ENCODE measurements around the gene AATF.

The AATF gene

DNA sequence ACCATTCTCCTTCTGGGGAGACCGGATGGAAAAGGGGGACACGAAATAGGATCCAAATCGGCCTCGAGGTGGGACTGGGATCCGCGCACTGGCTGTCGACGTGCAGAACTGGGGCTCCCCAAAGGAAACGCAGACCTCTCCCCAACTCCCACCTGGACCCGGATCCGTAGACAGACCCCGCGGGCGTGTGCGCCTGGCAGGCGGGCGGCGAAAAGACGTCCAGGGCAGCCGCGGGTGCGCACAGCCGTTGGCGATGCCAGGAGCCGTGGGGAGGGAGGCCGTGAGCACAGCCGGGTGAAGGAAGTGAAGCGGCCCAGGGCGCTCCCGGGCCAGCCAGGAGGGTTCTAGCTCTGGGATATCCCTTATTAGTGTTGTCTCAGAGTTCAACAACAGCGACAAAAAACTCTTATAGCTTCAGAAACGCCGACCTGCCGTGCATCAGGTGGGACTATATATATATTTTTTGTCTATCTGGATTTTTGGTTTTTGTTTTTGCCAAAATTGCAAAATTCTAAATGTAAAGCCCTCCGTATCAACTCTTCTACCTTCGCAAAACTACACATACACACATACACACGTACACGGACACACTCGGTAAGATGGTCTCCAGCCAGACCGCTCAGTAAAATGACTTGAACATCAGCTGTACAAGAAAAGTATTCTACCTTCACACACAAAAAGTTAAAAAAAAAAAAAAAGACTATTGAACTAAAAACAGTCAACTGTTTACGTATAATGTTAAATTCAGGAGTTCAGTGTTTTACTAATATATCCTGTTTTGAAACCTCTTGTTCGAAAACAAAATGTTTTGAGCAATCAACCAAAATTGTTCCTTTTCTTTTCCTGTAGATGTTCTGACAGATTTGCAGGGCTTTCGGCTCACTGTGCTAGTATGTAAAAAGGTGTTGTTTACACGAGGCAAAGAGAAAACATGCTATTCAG is 5.2 kb upstream of the AATF start:
- peak; percentile 38 for DNase-seq (ENCODE audit: low spot score)
- TF ChIP-seq, protein P1, sequence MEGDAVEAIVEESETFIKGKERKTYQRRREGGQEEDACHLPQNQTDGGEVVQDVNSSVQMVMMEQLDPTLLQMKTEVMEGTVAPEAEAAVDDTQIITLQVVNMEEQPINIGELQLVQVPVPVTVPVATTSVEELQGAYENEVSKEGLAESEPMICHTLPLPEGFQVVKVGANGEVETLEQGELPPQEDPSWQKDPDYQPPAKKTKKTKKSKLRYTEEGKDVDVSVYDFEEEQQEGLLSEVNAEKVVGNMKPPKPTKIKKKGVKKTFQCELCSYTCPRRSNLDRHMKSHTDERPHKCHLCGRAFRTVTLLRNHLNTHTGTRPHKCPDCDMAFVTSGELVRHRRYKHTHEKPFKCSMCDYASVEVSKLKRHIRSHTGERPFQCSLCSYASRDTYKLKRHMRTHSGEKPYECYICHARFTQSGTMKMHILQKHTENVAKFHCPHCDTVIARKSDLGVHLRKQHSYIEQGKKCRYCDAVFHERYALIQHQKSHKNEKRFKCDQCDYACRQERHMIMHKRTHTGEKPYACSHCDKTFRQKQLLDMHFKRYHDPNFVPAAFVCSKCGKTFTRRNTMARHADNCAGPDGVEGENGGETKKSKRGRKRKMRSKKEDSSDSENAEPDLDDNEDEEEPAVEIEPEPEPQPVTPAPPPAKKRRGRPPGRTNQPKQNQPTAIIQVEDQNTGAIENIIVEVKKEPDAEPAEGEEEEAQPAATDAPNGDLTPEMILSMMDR (IDR thresholded peaks at IDR 0.05; ENCODE audit: extremely low read depth, missing control alignments) = no peak

DNA sequence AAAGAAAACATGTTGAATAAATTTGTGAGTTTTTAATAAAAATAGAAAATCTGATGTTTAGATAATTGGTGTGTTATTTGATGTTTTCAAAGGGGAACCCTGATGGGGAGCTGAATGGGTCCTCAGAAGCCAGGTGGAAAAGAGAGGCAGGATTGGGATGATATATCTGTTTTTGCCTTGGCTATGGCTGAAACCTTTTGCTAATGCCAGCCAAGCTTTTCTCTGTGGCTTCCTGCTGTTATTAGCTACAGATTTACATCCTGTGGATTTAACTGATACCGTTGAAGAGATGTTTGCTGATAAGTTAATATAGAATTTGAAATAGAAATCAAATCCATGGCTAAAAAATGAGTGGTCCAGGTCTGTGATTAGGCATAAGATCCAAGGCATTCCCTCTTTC is 4.2 kb upstream of the AATF start:
- DNase-seq (ENCODE audit: low spot score) = peak; percentile 5
- TF ChIP-seq, protein P1 (IDR thresholded peaks at IDR 0.05; ENCODE audit: extremely low read depth, missing control alignments) = no peak

DNA sequence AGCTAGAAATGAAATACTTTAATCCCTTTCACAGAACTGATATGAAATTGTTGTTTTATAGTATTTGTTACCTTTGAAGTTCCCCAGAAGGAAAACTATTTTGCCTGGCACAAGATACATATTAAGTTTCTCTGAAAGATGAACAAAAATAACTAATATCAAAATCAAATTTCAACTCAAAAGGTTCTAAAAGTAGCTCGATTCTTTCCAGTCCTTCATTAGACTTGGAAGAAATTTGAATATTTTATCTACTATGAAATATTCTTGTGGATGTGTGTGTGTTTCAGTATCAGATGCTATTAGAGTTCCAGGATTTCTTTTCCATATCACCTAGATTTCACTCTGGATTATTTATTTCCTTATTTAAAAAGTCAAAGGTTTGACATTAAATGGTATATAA is 3.6 kb upstream of the AATF start:
- TF ChIP-seq, protein P1 (IDR thresholded peaks at IDR 0.05; ENCODE audit: extremely low read depth, missing control alignments) = no peak
- DNase-seq (ENCODE audit: low spot score) = no peak

- peak; percentile 9 for DNase-seq (ENCODE audit: low spot score)
- TF ChIP-seq, protein P1 (IDR thresholded peaks at IDR 0.05; ENCODE audit: extremely low read depth, missing control alignments) = no peak
Observed at GRCh38 chr17:36945959-36946725, 2.6 kb upstream of the AATF start.

GRCh38 chr17:36946726-36947091 is 2.0 kb upstream of the AATF start:
- TF ChIP-seq, protein P1 (IDR thresholded peaks at IDR 0.05; ENCODE audit: extremely low read depth, missing control alignments) = no peak
- DNase-seq (ENCODE audit: low spot score) = no peak

DNA sequence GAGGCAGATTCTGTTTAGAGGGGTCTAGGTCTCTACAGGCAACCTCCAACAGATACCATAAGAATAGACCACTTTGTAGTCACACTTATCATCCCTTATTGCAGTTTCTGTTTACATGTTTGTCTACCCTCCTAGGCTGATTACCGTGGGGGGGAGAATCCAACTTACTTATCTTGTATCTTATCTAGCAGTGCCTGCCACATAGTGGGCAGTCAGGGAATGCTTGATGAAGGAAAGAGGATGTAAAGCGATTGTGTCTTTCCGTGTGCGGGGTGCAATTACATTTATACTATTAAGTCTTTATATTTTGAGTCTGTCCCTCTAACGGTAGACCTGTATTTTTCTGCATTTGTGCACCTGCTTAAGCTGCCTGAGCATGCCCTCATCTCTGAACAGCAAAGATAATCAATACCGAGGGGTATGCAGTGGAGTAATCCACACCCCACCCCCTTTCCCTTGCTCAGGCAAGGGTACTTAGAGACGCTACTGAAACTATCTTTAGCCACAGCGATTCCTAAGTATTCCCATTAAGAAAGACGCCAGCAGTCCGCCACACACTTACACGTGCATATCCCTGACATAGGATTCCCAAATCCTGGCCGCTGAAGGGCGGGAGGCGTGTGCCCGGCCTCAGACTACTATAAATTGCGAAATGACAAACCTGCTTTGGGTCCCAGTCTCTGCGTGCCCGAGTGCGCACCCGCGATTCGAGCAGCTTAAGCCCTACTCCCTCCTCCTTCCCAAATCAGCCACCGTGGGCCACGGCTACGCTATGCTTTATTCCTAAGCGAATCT is 635 bp upstream of the AATF start:
- no peak for DNase-seq (ENCODE audit: low spot score)
- TF ChIP-seq, protein P1 (IDR thresholded peaks at IDR 0.05; ENCODE audit: extremely low read depth, missing control alignments) = no peak

All from GM20000 (cell line).